NT2/D1 (cell line): ENCODE data around the gene COBL.

Experiments used
- SUZ12 ChIP-seq: IDR thresholded peaks from 2 replicates; pipeline ENCODE4 v1.6.1; 2011; ENCODE audit not compliant: insufficient read length, insufficient read depth; ENCODE audit errors: extremely low read depth
- YY1 ChIP-seq: IDR thresholded peaks from 2 replicates; pipeline ENCODE4 v1.6.1; 2011; ENCODE audit not compliant: insufficient read length, insufficient read depth
- ZNF274 ChIP-seq: IDR thresholded peaks from 2 replicates; pipeline ENCODE4 v1.6.1; 2011; ENCODE audit warnings: mild to moderate bottlenecking, low read depth, low read length

DNA sequence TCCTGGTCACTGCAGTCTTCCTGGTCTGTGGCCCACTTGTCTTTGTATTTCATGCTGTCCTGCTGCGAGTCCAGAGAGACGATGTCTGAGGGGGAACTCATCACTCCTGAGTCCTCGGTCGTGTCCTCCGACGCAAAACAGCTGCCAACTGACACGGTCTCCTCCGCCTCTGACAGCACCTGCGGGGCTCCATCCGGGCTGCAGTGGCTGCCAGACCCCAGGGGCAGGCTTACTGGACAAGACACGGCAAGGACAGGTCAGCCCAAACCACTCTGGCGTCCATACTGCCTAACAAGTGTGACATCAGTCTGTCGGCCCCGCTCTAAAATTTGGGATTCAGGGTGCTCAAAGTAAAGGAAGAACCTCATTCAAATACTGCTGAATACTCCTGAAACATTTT, 273.1 kb downstream of the COBL start:
- no peak for TF ChIP-seq YY1
- TF ChIP-seq ZNF274: no peak
- TF ChIP-seq SUZ12: no peak
